Ascending aorta (tissue), 2 donors: ENCODE data around the gene GHRL. TPM values are rescaled to one million over a fixed set of nuclear protein-coding genes. Genes with fewer than 3 reads are reported as not detected.

ENCODE experiments used
- DNase-seq, 2 donors: peaks; one replicate each; pipeline ENCODE4 v3.0.0-alpha.2; 2019; ENCODE audit warnings: low spot score in 2 of 2
- H3K27ac ChIP-seq, 2 donors: fragments of 200-600 bp; sonication (generic); one replicate each; pipeline ENCODE4 v1.5.1; 2016 to 2017; ENCODE audit warnings: mild to moderate bottlenecking in 1 of 2
- H3K27me3 ChIP-seq: fragments of 200-600 bp; sonication (generic); one replicate; pipeline ENCODE4 v1.5.1; 2017
- H3K36me3 ChIP-seq, 2 donors: fragments of 200-600 bp; sonication (generic); one replicate each; pipeline ENCODE4 v1.5.1; 2016
- H3K4me1 ChIP-seq, 2 donors: fragments of 200-600 bp; sonication (generic); one replicate each; pipeline ENCODE4 v1.5.1; 2016 to 2017; ENCODE audit warnings: mild to moderate bottlenecking in 1 of 2
- H3K4me3 ChIP-seq, 2 donors: fragments of 200-600 bp; sonication (generic); one replicate each; pipeline ENCODE4 v1.5.1; 2016 to 2017; ENCODE audit warnings: mild to moderate bottlenecking in 1 of 2
- H3K9me3 ChIP-seq, 2 donors: fragments of 200-600 bp; sonication (generic); one replicate each; pipeline ENCODE4 v1.5.1; 2016
- intact Hi-C: fragments of 100-400 bp; cut with DNase I; formaldehyde crosslinking; loops from one replicate; pipeline ENCODE4 v1.15.1; 2023
- total RNA-seq: library from RNA; depleted of rRNA; stranded (reverse); fragments of >200 nt; gene quantifications from one replicate; pipeline ENCODE4 v1.1.0, GENCODE V29; 2016
- TF ChIP-seq, protein P1 (sequence below), 3 experiments: fragments of 200-600 bp in 2 of 3; fragments of 450-650 bp in 1 of 3; sonication (generic) in 2 of 3; IDR thresholded peaks; one replicate each; pipeline ENCODE4 v1.5.1; 2016 to 2019; ENCODE audit warnings: antibody characterized with exemption in 3 of 3, mild to moderate bottlenecking in 1 of 3, moderate library complexity in 1 of 3

The GHRL gene, protein sequence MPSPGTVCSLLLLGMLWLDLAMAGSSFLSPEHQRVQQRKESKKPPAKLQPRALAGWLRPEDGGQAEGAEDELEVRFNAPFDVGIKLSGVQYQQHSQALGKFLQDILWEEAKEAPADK
- total RNA-seq = not detected

DNA sequence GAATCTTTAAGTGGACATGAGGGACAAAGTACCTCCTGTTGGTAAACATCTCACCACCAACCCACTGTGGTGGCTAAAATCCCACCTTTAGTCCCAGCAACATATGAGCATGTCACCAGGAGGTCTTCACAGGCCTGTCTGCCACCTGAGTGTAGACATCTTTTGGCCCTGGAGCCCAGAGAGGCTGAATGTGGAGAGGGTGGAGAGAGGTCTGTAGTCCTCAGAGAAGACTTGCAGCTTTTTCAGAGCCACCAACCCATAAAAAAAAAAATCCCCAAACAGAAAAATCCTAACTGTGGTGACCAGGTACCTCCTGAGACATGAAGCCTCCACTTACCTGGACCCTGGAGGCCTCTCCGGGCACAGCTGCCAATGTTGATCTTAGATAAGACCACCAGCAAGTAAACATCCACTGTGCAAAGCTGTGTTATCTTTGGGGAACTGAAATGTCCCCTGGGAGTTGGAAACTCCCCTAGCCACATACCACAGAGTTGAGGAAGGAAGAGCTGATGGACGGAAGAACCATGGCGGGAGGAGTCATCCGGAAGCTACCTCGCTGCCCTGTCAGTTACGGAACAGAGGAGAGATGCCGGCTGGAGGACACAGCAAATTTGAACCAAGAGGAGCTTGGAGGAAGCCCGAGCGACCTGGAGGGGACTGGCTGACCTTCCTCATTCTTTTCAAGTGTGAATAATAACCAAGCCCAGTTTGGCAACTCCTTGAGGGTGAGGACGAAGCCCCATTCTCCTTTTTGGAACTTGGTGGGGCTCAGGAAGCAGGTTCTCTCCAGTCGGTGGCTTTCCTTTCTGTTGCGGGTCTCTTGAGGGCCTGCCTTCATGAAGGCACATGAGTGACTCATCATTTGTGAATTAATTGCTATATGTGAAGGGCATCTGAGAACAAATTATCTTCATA, at the start of gene GHRL:
TSS of gene GHRL (minus strand) at position 443 of the 915 bp plus-strand sequence. CDS start 2,767 bp downstream, outside the sequence.
- peaks cover 21 to 30% of the 10 kb centered on the region in 2 donors for H3K36me3 ChIP-seq
- TF ChIP-seq, protein P1, sequence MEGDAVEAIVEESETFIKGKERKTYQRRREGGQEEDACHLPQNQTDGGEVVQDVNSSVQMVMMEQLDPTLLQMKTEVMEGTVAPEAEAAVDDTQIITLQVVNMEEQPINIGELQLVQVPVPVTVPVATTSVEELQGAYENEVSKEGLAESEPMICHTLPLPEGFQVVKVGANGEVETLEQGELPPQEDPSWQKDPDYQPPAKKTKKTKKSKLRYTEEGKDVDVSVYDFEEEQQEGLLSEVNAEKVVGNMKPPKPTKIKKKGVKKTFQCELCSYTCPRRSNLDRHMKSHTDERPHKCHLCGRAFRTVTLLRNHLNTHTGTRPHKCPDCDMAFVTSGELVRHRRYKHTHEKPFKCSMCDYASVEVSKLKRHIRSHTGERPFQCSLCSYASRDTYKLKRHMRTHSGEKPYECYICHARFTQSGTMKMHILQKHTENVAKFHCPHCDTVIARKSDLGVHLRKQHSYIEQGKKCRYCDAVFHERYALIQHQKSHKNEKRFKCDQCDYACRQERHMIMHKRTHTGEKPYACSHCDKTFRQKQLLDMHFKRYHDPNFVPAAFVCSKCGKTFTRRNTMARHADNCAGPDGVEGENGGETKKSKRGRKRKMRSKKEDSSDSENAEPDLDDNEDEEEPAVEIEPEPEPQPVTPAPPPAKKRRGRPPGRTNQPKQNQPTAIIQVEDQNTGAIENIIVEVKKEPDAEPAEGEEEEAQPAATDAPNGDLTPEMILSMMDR (IDR thresholded peaks at IDR 0.05) = no peak

DNA sequence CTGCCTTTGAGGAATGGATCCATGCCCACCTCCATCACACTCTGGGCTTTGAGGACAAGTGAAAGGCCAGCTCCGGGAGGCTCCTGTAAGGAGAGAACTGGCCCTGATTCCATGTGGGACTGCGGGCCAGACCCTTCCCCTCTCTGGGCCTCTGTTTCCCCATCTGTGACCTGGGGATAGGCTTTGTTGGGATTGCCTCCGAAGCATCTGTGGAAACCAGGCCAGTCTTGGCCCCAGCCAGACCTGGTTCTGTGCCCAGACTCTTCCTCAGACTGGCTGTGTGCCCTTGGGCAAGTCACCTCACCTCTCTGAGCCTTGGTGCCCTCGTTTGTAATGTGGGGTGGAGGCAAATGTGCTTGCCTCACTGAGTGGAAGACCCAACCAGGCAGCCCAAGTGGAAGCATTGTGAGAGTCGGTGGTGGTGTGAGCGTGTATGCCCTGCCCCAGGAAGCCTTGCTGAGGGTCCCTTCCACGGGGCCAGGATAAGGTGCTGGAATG, 49.2 kb upstream of the GHRL start:
- DNase-seq = no peak
- no peaks in the 10 kb centered on the region for H3K4me1 ChIP-seq
- intact Hi-C loops = no loop called here
- H3K27me3 ChIP-seq = no peaks in the 10 kb centered on the region
- TF ChIP-seq, protein P1 (IDR thresholded peaks at IDR 0.05) = no peak
- no peak overlapping the region for H3K27ac ChIP-seq
- no peaks in the 10 kb centered on the region for H3K9me3 ChIP-seq
- H3K36me3 ChIP-seq = no peaks in the 10 kb centered on the region
- H3K4me3 ChIP-seq = no peak overlapping the region

More for the DNA sequence above, at the start of gene GHRL:
- Histone ChIP-seq H3K9me3 (no peaks in the 10 kb centered on the region), H3K4me3 (no peak within 1 kb of the TSS), H3K27me3 (no peaks in the 10 kb centered on the region), H3K4me1 (no peaks in the 10 kb centered on the region), H3K27ac (no peak within 1 kb of the TSS)
- intact Hi-C loops = no loop called here
- DNase-seq = no peak

DNA sequence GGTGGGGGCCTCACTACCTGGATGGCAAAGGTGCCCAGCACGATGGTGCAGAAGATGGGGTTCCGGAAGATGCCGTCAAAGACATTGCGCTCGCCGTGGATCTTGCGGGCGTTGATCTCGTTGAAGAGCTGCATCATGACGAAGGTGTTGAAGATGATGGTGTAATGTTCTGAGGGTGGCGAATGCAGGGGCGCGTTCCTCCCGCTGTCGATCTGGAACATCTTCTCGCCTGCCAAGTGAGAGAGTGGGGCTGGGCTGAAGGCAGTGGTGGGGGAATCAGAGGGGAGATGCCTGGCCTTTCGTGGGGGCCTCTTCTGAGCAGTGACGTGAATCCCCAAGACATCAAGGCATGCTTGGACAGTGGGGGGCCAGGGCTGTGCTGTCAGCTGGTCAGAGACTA, 47.7 kb upstream of the GHRL start:
- Histone ChIP-seq H3K27ac (no peak overlapping the region), H3K4me3 (no peak overlapping the region), H3K4me1 (no peaks in the 10 kb centered on the region), H3K27me3 (no peaks in the 10 kb centered on the region), H3K36me3 (no peaks in the 10 kb centered on the region), H3K9me3 (no peaks in the 10 kb centered on the region)
- TF ChIP-seq, protein P1 (IDR thresholded peaks at IDR 0.05) = no peak
- no peak for DNase-seq
- intact Hi-C loops = no loop called here

DNA sequence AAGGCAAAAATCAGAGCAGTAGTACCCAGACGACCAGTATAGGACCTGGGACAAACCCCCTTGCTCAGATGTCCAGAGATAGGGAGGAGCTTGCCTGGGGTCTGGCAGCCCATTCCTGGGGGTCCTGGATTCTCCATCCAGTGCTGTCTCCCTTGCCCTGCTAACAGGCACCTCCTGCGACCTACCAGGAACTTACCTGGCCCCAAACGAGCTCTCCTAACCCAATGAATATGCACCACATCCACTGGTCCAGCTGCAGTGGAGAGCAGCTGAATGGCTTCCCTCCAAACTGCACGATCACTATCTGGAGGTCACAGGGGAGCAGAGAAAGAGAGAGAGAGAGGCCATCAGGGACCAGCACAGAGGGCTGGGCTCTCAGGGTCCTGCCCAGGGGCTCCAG, 47.3 kb upstream of the GHRL start:
- DNase-seq = no peak
- intact Hi-C loops = no loop called here

DNA sequence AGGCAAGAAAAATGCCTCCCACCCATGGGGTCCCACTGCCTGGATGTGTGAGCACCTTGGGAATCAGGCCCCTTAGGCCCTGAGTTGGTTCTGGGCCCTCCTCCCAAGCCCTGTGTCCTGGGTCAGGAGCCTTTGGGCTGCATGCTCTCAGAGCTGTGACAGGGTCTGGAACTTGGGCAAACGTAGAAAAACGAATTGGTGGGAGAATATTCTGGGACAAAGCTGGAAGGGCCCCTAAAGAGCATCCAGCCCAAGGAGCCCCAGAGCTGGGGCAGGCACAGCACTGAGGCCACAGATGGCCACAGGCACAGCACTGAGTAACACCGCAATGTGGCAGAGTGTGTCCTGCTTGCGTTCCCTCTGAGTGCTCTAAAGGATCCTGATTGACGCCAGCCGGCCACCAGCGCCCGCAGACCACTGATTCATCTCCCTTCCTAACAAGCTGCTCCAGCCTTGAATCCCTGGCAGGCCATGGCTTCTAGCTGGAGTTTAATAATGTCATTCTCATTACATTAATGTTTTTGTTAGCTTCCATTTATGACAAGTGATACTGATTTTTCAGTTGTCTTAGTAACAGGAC, 46.7 kb upstream of the GHRL start:
- Histone ChIP-seq H3K4me3 (no peak overlapping the region), H3K4me1 (no peaks in the 10 kb centered on the region), H3K9me3 (no peaks in the 10 kb centered on the region), H3K27me3 (no peaks in the 10 kb centered on the region), H3K36me3 (no peaks in the 10 kb centered on the region), H3K27ac (no peak overlapping the region)
- TF ChIP-seq, protein P1 (IDR thresholded peaks at IDR 0.05) = no peak
- intact Hi-C loops = no loop called here
- no peak for DNase-seq

More for the DNA sequence above, 47.3 kb upstream of the GHRL start:
- Histone ChIP-seq H3K4me1 (no peaks in the 10 kb centered on the region), H3K4me3 (no peak overlapping the region), H3K9me3 (no peaks in the 10 kb centered on the region), H3K27me3 (no peaks in the 10 kb centered on the region), H3K27ac (no peak overlapping the region), H3K36me3 (no peaks in the 10 kb centered on the region)
- TF ChIP-seq, protein P1 (IDR thresholded peaks at IDR 0.05) = no peak
